K562 (cell line): ENCODE data around the gene RC3H2. TPM values are rescaled to one million over a fixed set of nuclear protein-coding genes. Genes with fewer than 3 reads are reported as not detected.

Experiments used
- CBFB ChIP-seq: sonication (generic); formaldehyde crosslinking; IDR thresholded peaks from 2 replicates; pipeline ENCODE4 v1.4.0; 2020; ENCODE audit warnings: mild to moderate bottlenecking, missing genetic modification reagents
- CHD1 ChIP-seq: fragments of 200-600 bp; sonication (generic); IDR thresholded peaks from one replicate; pipeline ENCODE4 v1.6.1; 2012; ENCODE audit warnings: mild to moderate bottlenecking, moderate library complexity, low read length, inconsistent platforms
- EP400 ChIP-seq: fragments of 450-650 bp; IDR thresholded peaks from 2 replicates; pipeline ENCODE4 v1.6.1; 2017; ENCODE audit warnings: antibody characterized with exemption, mild to moderate bottlenecking, moderate library complexity
- FOXA3 ChIP-seq, 2 experiments: fragments of 450-650 bp in 1 of 2; sonication (generic) in 1 of 2; formaldehyde crosslinking; IDR thresholded peaks in 1 of 2; conservative IDR thresholded peaks in 1 of 2; 2 replicates each; pipeline versions ENCODE4 v1.4.0 to v1.8.0; 2020 to 2022; ENCODE audit warnings: mild to moderate bottlenecking in 2 of 2, missing genetic modification reagents in 1 of 2
- FOXK2 ChIP-seq, 2 experiments: fragments of 450-650 bp; IDR thresholded peaks in 1 of 2; conservative IDR thresholded peaks in 1 of 2; 2 replicates each; pipeline ENCODE4 v1.6.1; 2016; ENCODE audit warnings: low read depth in 2 of 2, mild to moderate bottlenecking in 1 of 2
- HDGF ChIP-seq: fragments of 450-650 bp; IDR thresholded peaks from 2 replicates; pipeline ENCODE4 v1.6.1; 2016
- HLTF ChIP-seq: fragments of 450-650 bp; IDR thresholded peaks from 2 replicates; pipeline ENCODE4 v1.6.1; 2016
- JUNB ChIP-seq: fragments of 450-650 bp; formaldehyde crosslinking; conservative IDR thresholded peaks from 2 replicates; pipeline ENCODE4 v1.4.0; 2020; ENCODE audit warnings: mild to moderate bottlenecking
- KDM5B ChIP-seq: fragments of 200-600 bp; sonication (generic); IDR thresholded peaks from 2 replicates; pipeline ENCODE4 v1.6.1; 2012; ENCODE audit warnings: low read depth, mild to moderate bottlenecking, moderate library complexity, low read length, control low read depth, inconsistent platforms; ENCODE audit not compliant: insufficient replicate concordance
- MAZ ChIP-seq, 2 experiments: fragments of 450-650 bp in 1 of 2; sonication (generic) in 1 of 2; formaldehyde crosslinking; IDR thresholded peaks in 1 of 2; conservative IDR thresholded peaks in 1 of 2; 2 replicates each; pipeline versions ENCODE4 v1.4.0 to v1.5.0; 2020; ENCODE audit warnings: mild to moderate bottlenecking in 1 of 2, missing genetic modification reagents in 1 of 2
- NEUROD1 ChIP-seq: fragments of 150-350 bp; IDR thresholded peaks from 2 replicates; pipeline ENCODE4 v1.6.1; 2014; ENCODE audit warnings: borderline replicate concordance, low read length, low read depth; ENCODE audit not compliant: partially characterized antibody
- NFIC ChIP-seq: fragments of 450-650 bp; IDR thresholded peaks from 2 replicates; pipeline ENCODE4 v1.6.1; 2017; ENCODE audit warnings: mild to moderate bottlenecking, inconsistent platforms
- POU5F1 ChIP-seq: fragments of 150-350 bp; IDR thresholded peaks from 2 replicates; pipeline ENCODE4 v1.6.1; 2014; ENCODE audit warnings: borderline replicate concordance, low read length, low read depth, mild to moderate bottlenecking; ENCODE audit not compliant: partially characterized antibody
- RBM22 ChIP-seq: fragments of 200-400 bp; formaldehyde crosslinking; IDR thresholded peaks from 2 replicates; pipeline ENCODE4 v1.6.1; 2018; ENCODE audit warnings: low read length, low read depth; ENCODE audit not compliant: poor library complexity, severe bottlenecking
- RBM25 ChIP-seq: fragments of 200-400 bp; formaldehyde crosslinking; IDR thresholded peaks from 2 replicates; pipeline ENCODE4 v1.6.1; 2018; ENCODE audit warnings: low read length, low read depth, moderate library complexity; ENCODE audit not compliant: severe bottlenecking
- SIX5 ChIP-seq, 2 experiments: IDR thresholded peaks; 2 replicates each; pipeline ENCODE4 v1.6.1; 2011; ENCODE audit warnings: low read length in 2 of 2, borderline replicate concordance in 1 of 2, low read depth in 1 of 2, mild to moderate bottlenecking in 1 of 2, moderate library complexity in 1 of 2; ENCODE audit not compliant: insufficient read depth in 1 of 2
- SMARCB1 ChIP-seq: IDR thresholded peaks from 2 replicates; pipeline ENCODE4 v1.6.1; 2011; ENCODE audit warnings: improper control_type of control experiment, low read depth; ENCODE audit not compliant: insufficient read length
- SMARCE1 ChIP-seq: fragments of 450-650 bp; IDR thresholded peaks from 2 replicates; pipeline ENCODE4 v1.7.1; 2016; ENCODE audit warnings: mild to moderate bottlenecking
- ZNF384 ChIP-seq: IDR thresholded peaks from 2 replicates; pipeline ENCODE4 v1.6.1; 2012; ENCODE audit warnings: low read depth, low read length, improper control_type of control experiment
- ZNF717 ChIP-seq: fragments of 250-450 bp; sonication (Bioruptor Pico); IDR thresholded peaks from 2 replicates; pipeline ENCODE4 v1.5.0; 2021
- polyA plus RNA-seq, 8 experiments: library from polyadenylated mRNA; depleted of rRNA in 4 of 8; stranded (reverse) in 5 of 8; unstranded in 3 of 8; fragments of >200 nt; fragmentation: Nextera tagmentation in 2 of 8; fragmentation: Illumina TruSeq in 1 of 8; extraction: Ambion mirVana in 2 of 8; extraction: Trizol in 1 of 8; gene quantifications; 2 replicates each; pipeline versions ENCODE4 v1.2.1 to v1.2.3, GENCODE V29; 2011 to 2014; ENCODE audit warnings: inconsistent platforms in 1 of 8, missing spikeins in 1 of 8
- total RNA-seq, 7 experiments: library from RNA; depleted of rRNA in 6 of 7; stranded (reverse); fragments of >200 nt in 6 of 7; fragmentation: Illumina TruSeq in 2 of 7; extraction: Trizol in 2 of 7; gene quantifications; 2 replicates each; pipeline versions ENCODE4 v1.2.1 to v1.2.3, GENCODE V29; 2011 to 2021; ENCODE audit warnings: low replicate concordance in 1 of 7
- TF ChIP-seq, protein P1 (sequence below): fragments of 150-350 bp; conservative IDR thresholded peaks from 2 replicates; pipeline ENCODE4 v1.6.1; 2014; ENCODE audit warnings: low read length
- TF ChIP-seq, protein P2 (sequence below): sonication (generic); IDR thresholded peaks from 2 replicates; pipeline ENCODE4 v1.6.1; 2016
- TF ChIP-seq, protein P3 (sequence below): IDR thresholded peaks from 2 replicates; pipeline ENCODE4 v1.6.1; 2012; ENCODE audit warnings: low read depth, low read length, improper control_type of control experiment, borderline replicate concordance
- TF ChIP-seq, protein P4 (sequence below): fragments of 450-650 bp; IDR thresholded peaks from 2 replicates; pipeline ENCODE4 v1.6.1; 2017; ENCODE audit warnings: mild to moderate bottlenecking, moderate library complexity

Gene RC3H2
- total and polyA plus RNA-seq, 9 of the 15 experiments (the other 6 are each of a cell fraction or from before 2014, with no cell fraction given): 5.6 to 35.4 (median 18.6) TPM

DNA sequence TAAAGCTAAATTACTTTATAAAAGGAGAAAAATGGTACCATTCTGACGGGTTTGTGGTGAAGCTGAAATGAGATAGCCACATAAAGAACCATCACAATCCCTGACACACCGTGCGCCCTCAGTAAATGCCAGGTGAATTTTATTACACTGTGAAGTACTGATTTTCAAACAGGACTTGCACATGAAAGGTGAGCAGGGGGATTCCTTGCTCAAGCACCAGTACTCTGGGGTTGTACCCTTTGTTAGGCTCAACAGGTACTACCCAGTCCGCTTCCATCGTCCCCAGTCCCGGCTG, 35.2 kb upstream of the RC3H2 start (continued):
- TF ChIP-seq RBM22 (no peak), SMARCE1 (no peak), SMARCB1 (no peak), ZNF384 (no peak), KDM5B (no peak), FOXA3 (CRISPR knock-in tag; conservative IDR thresholded peaks at IDR 0.05 in 1 of 2, IDR thresholded peaks at IDR 0.05 in 1 of 2) (no peak; a peak in 1 of 4 replicates), POU5F1 (no peak), NEUROD1 (no peak), HLTF (peak; percentile 47; the same call in 1 of the 2 replicates), FOXK2 (conservative IDR thresholded peaks at IDR 0.05 in 1 of 2, IDR thresholded peaks at IDR 0.05 in 1 of 2; ENCODE audit: low read depth in 2 of 2) (no peak; a peak in 1 of 4 replicates), EP400 (no peak), MAZ (CRISPR knock-in tag; conservative IDR thresholded peaks at IDR 0.05 in 1 of 2, IDR thresholded peaks at IDR 0.05 in 1 of 2) (no peak), ZNF717 (CRISPR knock-in tag) (no peak), JUNB (CRISPR knock-in tag) (no peak), CHD1 (no peak), RBM25 (no peak), SIX5 (IDR thresholded peaks at IDR 0.05; ENCODE audit: borderline replicate concordance in 1 of 2, insufficient read depth in 1 of 2, low read depth in 1 of 2, low read length in 2 of 2) (no peak), HDGF (no peak), NFIC (no peak), CBFB (CRISPR knock-in tag) (no peak)
- TF ChIP-seq, protein P1, sequence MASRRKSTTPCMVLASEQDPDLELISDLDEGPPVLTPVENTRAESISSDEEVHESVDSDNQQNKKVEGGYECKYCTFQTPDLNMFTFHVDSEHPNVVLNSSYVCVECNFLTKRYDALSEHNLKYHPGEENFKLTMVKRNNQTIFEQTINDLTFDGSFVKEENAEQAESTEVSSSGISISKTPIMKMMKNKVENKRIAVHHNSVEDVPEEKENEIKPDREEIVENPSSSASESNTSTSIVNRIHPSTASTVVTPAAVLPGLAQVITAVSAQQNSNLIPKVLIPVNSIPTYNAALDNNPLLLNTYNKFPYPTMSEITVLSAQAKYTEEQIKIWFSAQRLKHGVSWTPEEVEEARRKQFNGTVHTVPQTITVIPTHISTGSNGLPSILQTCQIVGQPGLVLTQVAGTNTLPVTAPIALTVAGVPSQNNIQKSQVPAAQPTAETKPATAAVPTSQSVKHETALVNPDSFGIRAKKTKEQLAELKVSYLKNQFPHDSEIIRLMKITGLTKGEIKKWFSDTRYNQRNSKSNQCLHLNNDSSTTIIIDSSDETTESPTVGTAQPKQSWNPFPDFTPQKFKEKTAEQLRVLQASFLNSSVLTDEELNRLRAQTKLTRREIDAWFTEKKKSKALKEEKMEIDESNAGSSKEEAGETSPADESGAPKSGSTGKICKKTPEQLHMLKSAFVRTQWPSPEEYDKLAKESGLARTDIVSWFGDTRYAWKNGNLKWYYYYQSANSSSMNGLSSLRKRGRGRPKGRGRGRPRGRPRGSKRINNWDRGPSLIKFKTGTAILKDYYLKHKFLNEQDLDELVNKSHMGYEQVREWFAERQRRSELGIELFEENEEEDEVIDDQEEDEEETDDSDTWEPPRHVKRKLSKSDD: no peak
- TF ChIP-seq, protein P2, sequence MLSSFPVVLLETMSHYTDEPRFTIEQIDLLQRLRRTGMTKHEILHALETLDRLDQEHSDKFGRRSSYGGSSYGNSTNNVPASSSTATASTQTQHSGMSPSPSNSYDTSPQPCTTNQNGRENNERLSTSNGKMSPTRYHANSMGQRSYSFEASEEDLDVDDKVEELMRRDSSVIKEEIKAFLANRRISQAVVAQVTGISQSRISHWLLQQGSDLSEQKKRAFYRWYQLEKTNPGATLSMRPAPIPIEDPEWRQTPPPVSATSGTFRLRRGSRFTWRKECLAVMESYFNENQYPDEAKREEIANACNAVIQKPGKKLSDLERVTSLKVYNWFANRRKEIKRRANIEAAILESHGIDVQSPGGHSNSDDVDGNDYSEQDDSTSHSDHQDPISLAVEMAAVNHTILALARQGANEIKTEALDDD: no peak
- TF ChIP-seq, protein P3, sequence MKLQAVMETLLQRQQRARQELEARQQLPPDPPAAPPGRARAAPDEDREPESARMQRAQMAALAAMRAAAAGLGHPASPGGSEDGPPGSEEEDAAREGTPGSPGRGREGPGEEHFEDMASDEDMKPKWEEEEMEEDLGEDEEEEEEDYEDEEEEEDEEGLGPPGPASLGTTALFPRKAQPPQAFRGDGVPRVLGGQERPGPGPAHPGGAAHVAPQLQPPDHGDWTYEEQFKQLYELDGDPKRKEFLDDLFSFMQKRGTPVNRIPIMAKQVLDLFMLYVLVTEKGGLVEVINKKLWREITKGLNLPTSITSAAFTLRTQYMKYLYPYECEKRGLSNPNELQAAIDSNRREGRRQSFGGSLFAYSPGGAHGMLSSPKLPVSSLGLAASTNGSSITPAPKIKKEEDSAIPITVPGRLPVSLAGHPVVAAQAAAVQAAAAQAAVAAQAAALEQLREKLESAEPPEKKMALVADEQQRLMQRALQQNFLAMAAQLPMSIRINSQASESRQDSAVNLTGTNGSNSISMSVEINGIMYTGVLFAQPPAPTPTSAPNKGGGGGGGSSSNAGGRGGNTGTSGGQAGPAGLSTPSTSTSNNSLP: no peak
- TF ChIP-seq, protein P4, sequence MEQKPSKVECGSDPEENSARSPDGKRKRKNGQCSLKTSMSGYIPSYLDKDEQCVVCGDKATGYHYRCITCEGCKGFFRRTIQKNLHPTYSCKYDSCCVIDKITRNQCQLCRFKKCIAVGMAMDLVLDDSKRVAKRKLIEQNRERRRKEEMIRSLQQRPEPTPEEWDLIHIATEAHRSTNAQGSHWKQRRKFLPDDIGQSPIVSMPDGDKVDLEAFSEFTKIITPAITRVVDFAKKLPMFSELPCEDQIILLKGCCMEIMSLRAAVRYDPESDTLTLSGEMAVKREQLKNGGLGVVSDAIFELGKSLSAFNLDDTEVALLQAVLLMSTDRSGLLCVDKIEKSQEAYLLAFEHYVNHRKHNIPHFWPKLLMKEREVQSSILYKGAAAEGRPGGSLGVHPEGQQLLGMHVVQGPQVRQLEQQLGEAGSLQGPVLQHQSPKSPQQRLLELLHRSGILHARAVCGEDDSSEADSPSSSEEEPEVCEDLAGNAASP: no peak
